Measurements from ENCODE around the gene ALDH2.
A peak's percentile ranks its signal among the peaks of the same experiment; 100 is the strongest.

ALDH2 gene

GRCh38 chr12:111748151-111748672 is 18.5 kb upstream of the ALDH2 start:
- in situ Hi-C loops (cut with HindIII; ENCODE audit: low pct_ligation_motif_present, low sequenced_read_pairs), result no loop called here
- Histone ChIP-seq H3K27ac (no peak overlapping the region), H3K4me3 (ENCODE audit: low read depth, low read length) (no peak overlapping the region), H3K36me3 (replicated peaks) (peaks cover 2% of the 10 kb centered on the region), H3K27me3 (replicated peaks) (no peaks in the 10 kb centered on the region)
- no peak for TF ChIP-seq CTCF (IDR thresholded peaks at IDR 0.05; ENCODE audit: low read depth, low read length, missing control alignments)
- DNase-seq, result no peak

GRCh38 chr12:111748867-111749266 is 17.9 kb upstream of the ALDH2 start:
- peaks cover 2% of the 10 kb centered on the region for H3K36me3 ChIP-seq (replicated peaks)

GRCh38 chr12:111749391-111749790 is 17.3 kb upstream of the ALDH2 start:
- in situ Hi-C loops (cut with HindIII; ENCODE audit: low pct_ligation_motif_present, low sequenced_read_pairs), result no loop called here
- DNase-seq, result no peak
- Histone ChIP-seq H3K36me3 (replicated peaks) (peaks cover 2% of the 10 kb centered on the region), H3K4me3 (ENCODE audit: low read depth, low read length) (no peak overlapping the region), H3K27me3 (replicated peaks) (no peaks in the 10 kb centered on the region), H3K27ac (no peak overlapping the region)
- no peak for TF ChIP-seq CTCF (IDR thresholded peaks at IDR 0.05; ENCODE audit: low read depth, low read length, missing control alignments)

More at GRCh38 chr12:111748867-111749266, 17.9 kb upstream of the ALDH2 start:
- Histone ChIP-seq H3K4me3 (ENCODE audit: low read depth, low read length) (no peak overlapping the region), H3K27me3 (replicated peaks) (no peaks in the 10 kb centered on the region), H3K27ac (no peak overlapping the region)
- in situ Hi-C loops (cut with HindIII; ENCODE audit: low pct_ligation_motif_present, low sequenced_read_pairs), result no loop called here
- no peak for DNase-seq
- no peak for TF ChIP-seq CTCF (IDR thresholded peaks at IDR 0.05; ENCODE audit: low read depth, low read length, missing control alignments)

- no peak overlapping the region for H3K4me3 ChIP-seq (ENCODE audit: low read depth, low read length)
- TF ChIP-seq CTCF (IDR thresholded peaks at IDR 0.05; ENCODE audit: low read depth, low read length, missing control alignments), result peak; percentile 82
- H3K36me3 ChIP-seq (replicated peaks), result no peaks in the 10 kb centered on the region
- no peak for DNase-seq
- H3K27me3 ChIP-seq (replicated peaks), result no peaks in the 10 kb centered on the region
- in situ Hi-C loops (cut with HindIII; ENCODE audit: low pct_ligation_motif_present, low sequenced_read_pairs), result no loop called here
- H3K27ac ChIP-seq, result no peak overlapping the region
Observed at GRCh38 chr12:111753144-111753881, 13.4 kb upstream of the ALDH2 start.

- no peaks in the 10 kb centered on the region for H3K27me3 ChIP-seq (replicated peaks)
- no peaks in the 10 kb centered on the region for H3K36me3 ChIP-seq (replicated peaks)
- DNase-seq, result no peak
- in situ Hi-C loops (cut with HindIII; ENCODE audit: low pct_ligation_motif_present, low sequenced_read_pairs), result no loop called here
- no peak overlapping the region for H3K27ac ChIP-seq
- TF ChIP-seq CTCF (IDR thresholded peaks at IDR 0.05; ENCODE audit: low read depth, low read length, missing control alignments), result no peak
- no peak overlapping the region for H3K4me3 ChIP-seq (ENCODE audit: low read depth, low read length)
Observed at GRCh38 chr12:111754671-111755070, 12.1 kb upstream of the ALDH2 start.
